NCI-H1436 treated with DMSO at 0.1 percent for 48 hours (cell line): Measurements from ENCODE around the gene PIGX.

Experiments
- DNase-seq: peaks from one replicate; lab custom pipeline; 2025; lab: John Stamatoyannopoulos, UW

Gene PIGX

GRCh38 chr3:196711838-196712513, at the start of gene PIGX, which contains the start of gene CEP19:
PIGX (plus strand) TSS chr3:196712377.
CEP19 (minus strand) TSS chr3:196712250; CDS start chr3:196708657, 3,593 bp downstream.
- DNase-seq, result peak; percentile 42

DNA sequence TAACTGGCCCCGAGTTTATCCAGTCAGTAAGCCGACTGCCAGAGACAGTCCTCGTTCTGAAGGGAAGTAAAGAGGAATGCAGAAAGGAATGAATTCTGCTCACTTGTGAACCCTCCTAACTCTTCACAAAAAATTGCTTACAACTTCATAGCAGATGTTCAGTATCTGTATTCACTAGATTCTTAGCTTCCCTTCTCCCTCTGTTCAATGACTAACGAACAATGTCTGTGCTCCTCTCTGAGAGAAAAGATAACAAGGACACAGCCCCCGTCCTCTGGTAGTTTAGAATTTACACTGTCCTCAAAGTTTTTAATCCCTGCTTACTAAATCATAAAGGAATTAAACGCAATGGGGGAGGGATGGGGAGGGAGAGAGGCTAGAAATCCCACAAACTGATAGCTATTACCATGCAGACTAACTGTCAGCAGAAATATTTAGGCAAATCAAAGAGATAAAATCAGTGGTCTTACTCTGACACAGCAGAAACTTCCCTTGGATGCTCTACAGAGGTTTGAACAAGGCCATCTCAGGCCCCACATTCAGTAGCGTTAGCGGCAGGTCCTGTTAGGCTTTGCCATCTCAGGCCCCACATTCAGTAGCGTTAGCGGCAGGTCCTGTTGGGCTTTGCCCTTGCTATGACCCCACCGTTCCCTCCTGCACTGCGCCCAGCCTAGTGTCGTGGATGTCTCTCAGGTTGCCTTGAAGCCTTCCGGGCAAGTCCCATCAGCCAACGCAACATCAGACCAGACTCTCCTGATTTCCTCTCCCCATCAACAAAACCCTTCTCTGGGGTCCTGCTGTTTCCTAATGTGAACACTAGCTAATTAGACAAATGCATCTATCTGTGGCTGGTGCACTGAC, 49.2 kb upstream of the PIGX start:
- DNase-seq, result no peak

DNA sequence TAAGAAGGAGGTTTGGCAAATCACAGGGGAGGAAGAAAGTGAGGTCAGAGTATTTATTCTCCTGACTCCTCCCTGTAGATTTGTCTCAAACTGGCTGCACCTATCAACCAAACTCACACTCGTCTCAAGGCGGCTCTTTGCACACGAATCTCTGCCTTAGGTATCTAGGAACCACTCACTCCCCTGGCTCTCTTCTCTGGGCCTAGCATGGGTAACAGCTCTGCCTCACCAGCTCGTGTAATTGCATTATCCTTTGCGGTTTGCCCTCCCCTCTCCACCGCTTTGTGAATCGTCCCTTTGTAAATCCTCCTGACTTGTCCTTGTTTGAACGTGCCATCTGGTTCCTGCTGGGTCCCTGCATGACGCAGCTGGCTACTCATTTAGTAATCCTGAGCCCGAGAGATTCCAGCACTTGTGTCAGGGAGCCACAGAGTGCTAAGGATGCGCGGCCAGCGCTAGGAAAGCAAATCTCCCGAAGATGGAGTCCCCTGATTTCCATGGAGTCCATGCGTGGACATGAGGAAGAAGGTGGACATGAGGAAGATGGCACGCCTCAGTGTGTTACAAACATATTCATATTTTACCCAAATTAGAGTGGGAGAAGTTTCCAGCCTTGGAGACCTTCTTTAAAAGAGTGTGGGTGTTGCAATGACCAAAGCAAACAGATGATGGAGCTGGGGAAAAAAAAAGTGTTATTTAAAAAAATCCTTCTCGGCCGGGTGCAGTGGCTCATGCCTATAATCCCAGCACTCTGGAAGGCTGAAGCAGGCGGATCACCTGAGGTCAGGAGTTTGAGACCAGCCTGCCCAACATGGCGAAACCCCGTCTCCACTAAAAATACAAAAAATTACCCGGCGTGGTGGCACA, 45.9 kb upstream of the PIGX start:
- DNase-seq, result peak; percentile 33

- DNase-seq, result no peak
These were observed 44.9 kb upstream of the PIGX start for GRCh38 chr3:196667056-196667825.

DNA sequence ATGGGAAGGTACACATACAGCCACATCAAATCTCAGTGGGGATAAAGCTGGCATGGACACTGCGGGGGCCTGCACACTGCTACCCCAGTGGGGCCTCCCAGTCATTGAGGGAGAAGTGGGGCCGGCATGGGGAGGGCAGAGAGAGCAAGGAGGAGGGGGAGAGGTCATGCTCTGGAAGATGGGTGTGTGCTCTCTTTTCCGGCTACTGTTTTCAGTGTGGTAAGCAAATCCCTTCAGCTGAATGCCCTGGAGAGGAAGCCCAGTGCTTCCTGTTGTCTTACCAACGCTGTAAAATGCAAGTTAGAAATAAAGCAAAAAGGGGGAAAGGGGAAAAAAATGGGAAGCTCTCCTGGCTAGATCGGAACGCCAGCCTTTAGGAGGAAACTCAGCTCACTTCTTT, 41.8 kb upstream of the PIGX start:
- no peak for DNase-seq

DNA sequence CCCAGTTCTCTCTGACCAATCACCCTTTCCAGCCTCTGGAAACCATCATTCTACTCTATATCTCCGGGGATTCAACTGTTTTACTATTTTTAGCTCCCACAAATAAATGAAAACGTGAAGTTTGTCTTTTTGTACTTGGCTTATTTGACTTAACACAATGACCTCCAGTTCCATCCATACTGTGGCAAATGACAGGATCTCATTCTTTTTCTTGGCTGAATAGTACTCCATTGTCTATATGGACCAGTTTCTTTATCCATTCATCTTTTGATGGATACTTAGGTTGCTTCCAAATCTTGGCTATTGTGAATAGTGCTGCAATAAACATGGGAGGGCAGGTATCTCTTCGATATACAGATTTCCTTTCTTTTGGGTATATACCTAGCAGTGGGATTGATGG, 38.5 kb upstream of the PIGX start:
- DNase-seq, result no peak

DNA sequence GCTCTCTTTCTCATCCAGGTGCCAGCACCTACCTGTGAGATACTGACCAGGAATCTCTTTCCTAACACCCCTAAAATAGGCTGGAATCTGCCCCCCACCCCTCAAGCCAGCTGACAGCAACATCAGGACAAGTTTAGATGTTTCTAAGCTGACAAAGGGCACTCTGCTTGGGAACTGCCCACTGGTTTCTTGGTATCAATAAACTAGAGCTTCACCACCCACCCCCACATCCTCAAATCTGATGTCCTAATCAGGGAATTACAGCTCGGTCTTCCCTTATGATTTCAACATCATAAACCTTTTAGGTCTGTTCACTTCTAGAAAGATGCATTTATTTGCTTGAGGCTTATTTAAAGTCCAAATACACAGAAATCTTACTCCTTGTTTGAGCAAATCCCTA, 34.8 kb upstream of the PIGX start:
- DNase-seq, result no peak

- no peak for DNase-seq
These were observed 34.2 kb upstream of the PIGX start for GRCh38 chr3:196677931-196678330.

GRCh38 chr3:196684548-196685407, 27.4 kb upstream of the PIGX start:
- no peak for DNase-seq

- no peak for DNase-seq
These were observed 25.7 kb upstream of the PIGX start for GRCh38 chr3:196686436-196686835.

GRCh38 chr3:196688349-196688748, 23.8 kb upstream of the PIGX start:
- peak; percentile 70 for DNase-seq

- DNase-seq, result no peak
These were observed 22.1 kb upstream of the PIGX start for GRCh38 chr3:196689941-196690660.

DNA sequence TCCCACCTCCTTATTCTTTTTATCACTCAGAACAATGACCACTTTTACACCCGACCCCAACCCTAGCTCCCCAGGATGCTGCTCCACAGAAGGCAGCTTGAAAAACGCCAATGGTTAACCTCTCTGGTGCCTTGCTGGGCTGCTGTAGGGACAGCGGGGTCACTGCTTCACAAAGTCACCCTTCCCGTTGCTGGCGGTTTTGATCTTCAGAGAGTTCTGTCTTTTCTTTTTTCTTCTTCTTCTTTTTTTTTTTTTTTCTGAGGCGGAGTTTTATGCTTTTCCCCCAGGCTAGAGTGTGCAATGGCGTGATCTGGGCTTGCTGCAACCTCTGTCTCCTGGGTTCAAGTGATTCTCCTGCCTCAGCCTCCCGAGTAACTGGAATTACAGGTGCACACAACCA, 20.8 kb upstream of the PIGX start:
- DNase-seq, result no peak

DNA sequence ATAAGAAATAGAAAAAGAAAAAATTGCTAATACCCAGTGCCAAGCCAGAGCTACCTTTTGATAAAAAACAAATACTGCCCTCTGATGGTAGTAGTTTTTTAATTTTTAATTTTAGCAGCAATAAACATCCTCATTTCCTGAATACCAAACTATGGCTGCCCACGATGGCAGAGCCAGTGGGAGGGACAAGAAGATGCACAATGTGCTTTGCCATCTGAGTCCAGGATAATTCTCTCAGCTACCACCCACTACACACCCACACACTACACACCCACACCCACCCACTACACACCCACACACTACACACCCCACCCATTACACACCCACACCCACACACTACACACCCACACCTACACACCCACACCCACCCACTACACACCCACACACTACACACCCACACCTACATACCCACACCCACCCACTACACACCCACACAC, 18.0 kb upstream of the PIGX start:
- no peak for DNase-seq

DNA sequence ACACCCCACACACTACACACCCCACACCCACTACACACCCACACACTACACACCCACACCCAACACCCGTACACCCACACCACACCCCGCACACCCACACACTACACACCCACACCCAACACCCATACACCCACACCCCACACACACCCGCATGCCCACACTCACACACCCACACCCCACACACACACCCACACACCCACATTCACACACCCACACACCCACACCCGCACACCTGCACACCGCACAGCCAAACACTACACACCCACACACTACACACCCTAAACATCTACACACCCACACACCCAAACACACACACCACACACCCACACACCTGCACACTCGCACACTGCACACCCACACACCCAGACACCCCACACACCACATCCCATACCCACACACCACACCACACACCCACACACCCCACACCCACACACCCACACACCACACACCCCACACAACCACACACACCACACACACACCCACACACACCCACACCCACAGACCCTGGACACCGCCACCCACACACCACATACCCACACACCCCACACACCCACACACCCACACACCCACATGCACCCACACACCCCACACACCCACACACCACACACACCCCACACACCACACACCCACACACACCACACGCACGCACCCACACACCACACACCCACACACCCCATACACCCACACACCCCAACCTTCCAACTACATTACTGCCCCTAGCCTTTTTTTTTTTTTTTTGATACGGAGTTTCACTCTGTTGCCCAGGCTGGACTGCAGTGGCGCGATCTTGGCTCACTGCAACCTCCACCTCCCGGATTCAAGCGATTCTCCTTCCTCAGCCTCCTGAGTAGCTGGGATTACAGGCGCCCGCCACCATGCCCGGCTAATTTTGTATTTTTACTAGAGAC, 17.0 kb upstream of the PIGX start:
- DNase-seq, result no peak

- no peak for DNase-seq
These were observed 16.3 kb upstream of the PIGX start for GRCh38 chr3:196695849-196696226.

DNA sequence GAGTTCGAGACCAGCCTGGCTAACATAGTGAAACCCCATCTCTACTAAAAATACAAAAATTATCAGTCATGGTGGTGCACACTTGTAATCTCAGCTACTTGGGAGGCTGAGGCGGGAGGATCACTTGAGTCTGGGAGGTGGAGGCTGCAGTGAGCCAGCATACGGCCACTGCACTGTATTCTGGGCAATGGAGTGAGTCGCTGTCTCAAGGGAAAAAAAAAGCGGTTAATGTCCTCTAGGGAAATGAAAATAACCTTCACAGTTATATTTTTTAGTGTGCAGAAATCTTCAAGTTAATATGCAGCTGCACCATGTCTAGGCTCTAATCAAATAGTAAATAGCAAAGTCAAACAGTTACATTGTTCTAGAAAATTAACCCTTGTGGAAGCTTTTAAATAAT, 14.9 kb upstream of the PIGX start:
- no peak for DNase-seq

GRCh38 chr3:196699749-196700148, 12.4 kb upstream of the PIGX start:
- no peak for DNase-seq

DNA sequence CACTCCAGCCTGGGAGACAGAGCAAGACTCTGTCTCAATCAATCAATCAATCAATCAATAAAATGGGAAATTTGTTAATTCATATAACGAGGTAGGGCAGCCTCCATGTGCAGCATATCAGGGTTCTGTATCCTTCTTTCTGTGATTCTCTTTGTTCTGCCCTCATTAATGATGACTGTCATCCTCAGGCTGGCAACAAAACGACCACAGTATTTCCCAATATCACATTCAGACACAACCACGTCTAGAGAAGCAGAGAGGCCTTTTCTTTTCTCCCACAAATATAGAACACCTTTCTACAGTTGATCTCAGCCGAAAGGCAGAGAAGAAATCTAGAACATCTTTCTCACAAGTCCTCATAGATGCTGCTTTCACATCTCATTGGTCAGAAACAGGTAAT, 11.4 kb upstream of the PIGX start:
- no peak for DNase-seq
